ENCODE results near the gene KCNC2.

DNA sequence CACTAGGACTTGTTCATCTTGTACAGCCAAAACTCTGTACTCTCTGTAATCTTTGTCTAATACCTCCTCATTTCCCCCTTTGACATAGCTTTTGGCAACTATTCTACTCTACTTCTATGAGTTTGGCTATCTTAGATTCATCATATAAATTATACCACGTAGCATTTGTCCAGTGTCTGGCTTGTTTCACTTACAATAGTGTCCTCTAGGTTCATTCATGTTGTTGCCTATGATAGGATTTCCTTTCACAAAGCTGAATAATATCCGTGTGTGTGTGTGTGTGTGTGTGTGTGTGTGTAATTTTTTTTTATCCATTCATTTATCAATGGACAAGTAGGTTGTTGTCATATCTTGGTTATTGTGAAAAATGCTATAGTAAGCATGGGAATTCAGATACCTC lies 209.5 kb downstream of the KCNC2 start:
- TF ChIP-seq, protein P1, sequence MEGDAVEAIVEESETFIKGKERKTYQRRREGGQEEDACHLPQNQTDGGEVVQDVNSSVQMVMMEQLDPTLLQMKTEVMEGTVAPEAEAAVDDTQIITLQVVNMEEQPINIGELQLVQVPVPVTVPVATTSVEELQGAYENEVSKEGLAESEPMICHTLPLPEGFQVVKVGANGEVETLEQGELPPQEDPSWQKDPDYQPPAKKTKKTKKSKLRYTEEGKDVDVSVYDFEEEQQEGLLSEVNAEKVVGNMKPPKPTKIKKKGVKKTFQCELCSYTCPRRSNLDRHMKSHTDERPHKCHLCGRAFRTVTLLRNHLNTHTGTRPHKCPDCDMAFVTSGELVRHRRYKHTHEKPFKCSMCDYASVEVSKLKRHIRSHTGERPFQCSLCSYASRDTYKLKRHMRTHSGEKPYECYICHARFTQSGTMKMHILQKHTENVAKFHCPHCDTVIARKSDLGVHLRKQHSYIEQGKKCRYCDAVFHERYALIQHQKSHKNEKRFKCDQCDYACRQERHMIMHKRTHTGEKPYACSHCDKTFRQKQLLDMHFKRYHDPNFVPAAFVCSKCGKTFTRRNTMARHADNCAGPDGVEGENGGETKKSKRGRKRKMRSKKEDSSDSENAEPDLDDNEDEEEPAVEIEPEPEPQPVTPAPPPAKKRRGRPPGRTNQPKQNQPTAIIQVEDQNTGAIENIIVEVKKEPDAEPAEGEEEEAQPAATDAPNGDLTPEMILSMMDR (IDR thresholded peaks at IDR 0.05): no peak
- TF ChIP-seq POLR2AphosphoS5 (IDR thresholded peaks at IDR 0.05) (no peak), POLR2A (IDR thresholded peaks at IDR 0.05) (no peak)

All from prostate gland (tissue), 2 donors.